Measurements from ENCODE around the gene CHD5.

CHD5 gene

DNA sequence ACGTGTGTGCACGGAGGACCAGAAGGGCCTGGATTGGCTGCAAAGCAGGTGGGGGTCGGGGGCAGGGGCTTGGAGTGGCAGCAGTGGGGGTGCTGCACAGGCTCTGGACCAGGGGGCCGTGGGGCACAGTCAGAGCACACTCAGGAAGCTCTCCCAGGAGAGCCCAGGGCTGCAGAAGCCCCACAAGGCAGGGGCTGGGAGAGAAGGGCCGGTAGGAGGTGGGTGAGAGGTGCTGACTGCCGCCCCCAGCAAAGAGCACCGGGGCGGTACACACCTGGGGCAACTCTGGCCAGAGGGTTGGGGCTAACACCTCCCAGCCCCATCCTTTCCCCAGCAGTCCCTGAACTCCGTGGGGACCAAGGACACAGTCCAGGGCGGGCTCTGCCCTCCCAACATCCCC lies 13.9 kb downstream of the CHD5 start:
- TF ChIP-seq JUND (IDR thresholded peaks at IDR 0.05; ENCODE audit: low read depth) = no peak
- in situ Hi-C loops (cut with HindIII; ENCODE audit: low pct_unique_long_range_greater_than_20kb, low sequenced_read_pairs) = no loop called here
- no peak for DNase-seq (ENCODE audit: low read depth in 1 of 2, low spot score in 1 of 2)

DNA sequence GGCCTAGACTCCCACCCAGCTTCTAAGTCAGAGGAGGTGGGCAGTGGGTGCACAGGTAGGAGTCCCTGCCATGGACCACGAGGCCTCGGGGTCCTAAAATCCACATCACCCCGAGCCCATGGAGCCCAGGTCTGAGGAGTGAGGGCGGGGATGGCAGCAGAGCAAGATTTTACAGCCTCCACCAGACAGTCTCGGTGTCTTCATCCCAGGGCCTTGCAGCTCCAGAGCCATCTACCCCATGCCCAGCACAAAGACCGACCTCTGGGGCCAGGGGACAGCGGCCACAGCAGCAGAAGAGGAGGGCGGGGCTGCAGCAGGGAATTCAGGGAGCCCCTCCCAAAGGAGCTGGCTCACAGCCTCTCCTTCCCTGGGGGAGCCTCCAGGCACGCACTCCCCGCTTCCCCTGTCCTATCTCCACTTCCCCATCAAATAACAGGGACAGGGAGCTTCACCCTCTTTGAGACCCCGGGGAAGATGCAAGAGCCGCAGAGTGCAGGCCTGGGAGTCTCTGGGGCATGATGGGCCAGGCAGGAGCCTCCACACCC lies 14.6 kb downstream of the CHD5 start:
- TF ChIP-seq JUND (IDR thresholded peaks at IDR 0.05; ENCODE audit: low read depth) = no peak
- in situ Hi-C loops (cut with HindIII; ENCODE audit: low pct_unique_long_range_greater_than_20kb, low sequenced_read_pairs) = no loop called here
- DNase-seq (ENCODE audit: low read depth in 1 of 2, low spot score in 1 of 2) = no peak

DNA sequence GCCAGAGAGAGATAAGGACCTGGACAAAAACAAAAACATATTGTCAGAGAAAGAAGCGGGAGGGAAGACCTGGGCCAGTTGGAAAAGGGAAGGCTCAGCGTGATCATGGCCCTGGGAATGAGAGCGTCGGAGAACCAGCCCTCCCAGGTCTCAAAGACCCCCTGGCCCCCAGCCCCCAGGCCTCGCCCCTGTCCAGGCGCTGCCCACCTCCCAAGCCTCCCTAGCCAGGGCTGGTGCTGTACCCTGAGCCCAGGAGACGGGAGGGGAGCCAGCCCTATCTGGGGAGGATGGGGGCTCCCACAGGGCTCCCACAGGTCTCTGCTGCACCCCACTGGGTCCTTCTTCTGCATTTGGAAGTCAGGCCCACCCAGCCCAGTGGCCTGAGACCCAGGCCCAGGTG lies 15.1 kb downstream of the CHD5 start:
- no peak for DNase-seq (ENCODE audit: low read depth in 1 of 2, low spot score in 1 of 2)
- TF ChIP-seq JUND (IDR thresholded peaks at IDR 0.05; ENCODE audit: low read depth) = no peak
- in situ Hi-C loops (cut with HindIII; ENCODE audit: low pct_unique_long_range_greater_than_20kb, low sequenced_read_pairs) = no loop called here

DNA sequence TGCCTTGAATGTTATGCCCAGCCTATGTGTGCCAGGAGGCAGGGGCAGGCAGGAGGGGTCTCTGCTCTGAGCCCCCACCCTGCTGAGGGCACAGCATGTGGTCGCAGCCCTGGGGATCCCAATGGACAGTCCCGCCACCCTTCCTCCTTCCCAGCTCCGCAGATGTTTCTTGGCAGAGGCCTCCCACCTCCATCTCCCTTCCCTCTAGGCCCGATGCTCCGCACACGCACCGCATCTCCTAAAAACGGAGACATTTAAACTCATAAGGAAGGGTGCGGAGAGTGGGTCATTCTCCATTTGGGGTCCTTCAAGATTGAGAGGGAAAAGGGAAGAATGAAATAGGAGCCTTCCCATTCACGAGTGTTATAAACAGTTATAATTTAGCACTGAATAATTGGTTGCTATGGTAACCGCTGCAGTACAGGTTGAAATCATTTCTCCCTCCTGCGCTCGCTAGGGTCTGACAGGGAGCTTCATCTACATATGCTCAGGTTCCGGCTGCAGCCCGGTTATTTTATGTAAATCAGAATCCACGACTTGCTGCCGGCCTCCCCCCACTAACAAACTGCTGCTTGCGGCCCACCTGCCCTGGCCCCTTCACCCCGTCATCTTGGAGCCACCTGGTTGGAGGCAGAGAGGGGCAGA lies 16.0 kb downstream of the CHD5 start:
- in situ Hi-C loops (cut with HindIII; ENCODE audit: low pct_unique_long_range_greater_than_20kb, low sequenced_read_pairs) = no loop called here
- no peak for TF ChIP-seq JUND (IDR thresholded peaks at IDR 0.05; ENCODE audit: low read depth)
- no peak for DNase-seq (ENCODE audit: low read depth in 1 of 2, low spot score in 1 of 2)

DNA sequence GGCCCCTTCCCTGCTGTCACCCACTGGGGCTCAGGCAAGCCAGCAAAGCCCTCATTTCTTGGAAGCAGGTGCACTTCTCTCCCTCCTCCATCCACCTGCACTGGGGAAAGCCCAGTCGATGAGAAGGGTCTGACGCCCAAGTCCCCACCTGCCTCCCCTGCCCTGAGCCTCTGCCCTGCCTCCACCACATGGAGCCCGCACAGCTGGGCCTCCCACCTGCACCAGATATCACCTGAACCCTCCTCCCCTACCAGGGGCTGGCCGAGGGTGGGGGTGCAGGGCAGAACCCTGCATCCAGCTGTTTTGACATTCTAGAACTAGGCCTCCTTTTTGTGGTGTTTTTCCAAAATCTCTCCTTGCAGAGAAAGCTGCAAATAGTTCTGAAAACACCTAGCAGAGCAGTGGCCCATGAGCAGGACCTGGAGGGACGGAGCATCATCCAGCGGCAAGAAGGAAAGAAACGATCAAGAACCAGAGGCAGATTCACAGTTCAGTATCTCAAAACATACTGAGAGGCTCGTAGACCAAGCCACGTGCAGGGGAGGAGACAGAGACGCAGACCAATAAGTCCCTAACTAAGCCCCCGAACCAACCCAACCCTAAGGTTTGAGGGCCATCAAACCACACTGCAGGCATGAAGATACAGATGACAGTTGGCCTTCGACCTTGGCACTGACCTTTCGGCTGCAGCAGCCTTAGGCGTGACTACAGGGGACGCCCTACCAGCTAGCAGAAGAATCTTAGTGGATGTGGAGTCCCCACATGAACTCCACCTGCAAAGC lies 16.7 kb downstream of the CHD5 start:
- TF ChIP-seq JUND (IDR thresholded peaks at IDR 0.05; ENCODE audit: low read depth) = no peak
- in situ Hi-C loops (cut with HindIII; ENCODE audit: low pct_unique_long_range_greater_than_20kb, low sequenced_read_pairs) = no loop called here
- DNase-seq (ENCODE audit: low read depth in 1 of 2, low spot score in 1 of 2) = no peak

DNA sequence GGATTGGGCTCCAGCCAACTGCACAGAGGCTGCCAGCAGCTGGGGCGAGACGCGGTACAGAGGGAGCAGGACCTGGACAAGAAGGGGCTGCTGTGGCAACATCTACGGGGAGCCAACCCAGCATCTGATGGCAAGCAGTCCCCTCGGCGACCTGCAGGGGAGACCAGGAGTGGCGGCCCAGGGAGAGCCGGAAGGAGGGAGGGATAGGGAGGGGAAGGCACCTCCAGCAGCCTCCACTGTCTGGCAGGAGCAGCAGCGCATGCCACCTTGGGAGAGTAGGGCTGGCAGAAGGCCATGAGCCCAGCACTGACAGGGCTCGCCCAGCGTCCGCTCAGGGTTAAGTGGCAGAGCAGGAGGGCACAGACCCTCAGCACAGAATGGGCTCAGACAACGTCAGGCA lies 17.3 kb downstream of the CHD5 start:
- DNase-seq (ENCODE audit: low read depth in 1 of 2, low spot score in 1 of 2) = no peak
- no peak for TF ChIP-seq JUND (IDR thresholded peaks at IDR 0.05; ENCODE audit: low read depth)
- in situ Hi-C loops (cut with HindIII; ENCODE audit: low pct_unique_long_range_greater_than_20kb, low sequenced_read_pairs) = no loop called here

DNA sequence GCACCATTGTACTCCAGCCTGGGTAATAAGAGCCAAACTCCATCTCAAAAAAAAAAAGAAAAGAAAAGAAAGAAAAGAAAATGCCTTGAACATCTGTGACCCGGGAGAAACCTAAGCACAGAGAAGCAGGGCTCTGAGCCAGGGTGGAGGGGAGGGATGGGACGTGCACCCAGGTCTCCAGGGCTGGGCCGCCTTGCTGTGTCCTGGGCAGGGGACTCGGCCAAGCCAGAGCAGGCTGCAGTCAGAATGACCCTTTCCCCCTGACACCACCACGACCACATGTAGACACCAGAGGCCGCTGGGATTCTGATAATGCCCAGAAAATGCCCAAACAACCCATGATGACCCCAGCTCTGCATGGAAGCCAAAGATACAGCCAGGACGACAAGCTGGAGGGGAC lies 17.8 kb downstream of the CHD5 start:
- no peak for DNase-seq (ENCODE audit: low read depth in 1 of 2, low spot score in 1 of 2)
- no peak for TF ChIP-seq JUND (IDR thresholded peaks at IDR 0.05; ENCODE audit: low read depth)
- in situ Hi-C loops (cut with HindIII; ENCODE audit: low pct_unique_long_range_greater_than_20kb, low sequenced_read_pairs) = no loop called here

DNA sequence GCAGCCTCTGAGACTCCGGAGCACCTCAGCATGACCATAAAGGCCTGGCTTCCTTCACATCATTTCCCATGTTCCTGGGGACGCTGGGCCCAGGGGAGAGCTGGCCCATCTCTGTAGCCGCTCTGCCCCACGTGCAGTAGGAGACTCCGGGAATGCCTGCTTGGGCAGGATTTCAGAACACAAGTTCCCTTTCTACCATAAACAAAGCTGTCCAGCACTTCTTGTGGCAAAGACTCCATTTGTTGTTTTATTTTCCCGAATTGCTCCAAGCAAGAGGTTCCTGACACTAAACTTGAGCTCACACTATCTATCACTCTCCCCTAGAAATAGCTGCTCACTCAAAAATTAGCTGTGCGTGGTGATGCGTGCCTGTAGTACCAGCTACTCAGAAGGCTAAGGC lies 21.9 kb downstream of the CHD5 start:
- no peak for DNase-seq (ENCODE audit: low read depth in 1 of 2, low spot score in 1 of 2)
- in situ Hi-C loops (cut with HindIII; ENCODE audit: low pct_unique_long_range_greater_than_20kb, low sequenced_read_pairs) = no loop called here
- TF ChIP-seq JUND (IDR thresholded peaks at IDR 0.05; ENCODE audit: low read depth) = no peak

DNA sequence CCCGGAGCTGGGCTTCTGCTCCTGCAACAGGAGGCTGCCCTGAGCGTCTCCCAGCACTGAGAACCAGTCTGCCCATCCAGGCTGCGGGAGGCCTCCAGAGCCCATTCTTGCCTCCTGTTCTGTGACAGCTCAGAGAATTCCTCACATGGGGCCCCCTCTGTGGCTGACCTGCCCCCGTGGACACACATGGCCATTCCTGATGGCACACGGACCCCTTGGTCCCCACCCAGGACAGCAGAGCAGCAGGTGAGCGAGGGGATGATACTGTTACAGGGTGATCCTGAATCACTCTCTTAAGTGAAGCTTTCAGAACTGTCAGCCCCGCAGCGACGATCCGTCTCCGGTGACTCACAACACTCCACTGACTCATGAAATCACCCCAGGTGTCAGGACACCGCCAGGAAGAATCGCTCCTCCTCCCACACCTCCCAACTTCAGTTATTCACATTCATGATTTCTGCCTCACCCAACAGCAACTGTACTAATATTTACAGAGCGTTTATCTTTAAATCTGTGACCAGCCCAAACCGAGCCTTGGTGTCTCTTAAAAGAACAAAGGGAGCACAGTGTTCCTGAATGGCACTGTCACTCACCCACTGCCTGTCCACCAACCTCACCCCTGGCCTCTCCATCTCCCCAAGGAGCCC lies 22.5 kb downstream of the CHD5 start:
- DNase-seq (ENCODE audit: low read depth in 1 of 2, low spot score in 1 of 2) = peak; percentile 64 to 88
- in situ Hi-C loops (cut with HindIII; ENCODE audit: low pct_unique_long_range_greater_than_20kb, low sequenced_read_pairs) = no loop called here
- no peak for TF ChIP-seq JUND (IDR thresholded peaks at IDR 0.05; ENCODE audit: low read depth)

DNA sequence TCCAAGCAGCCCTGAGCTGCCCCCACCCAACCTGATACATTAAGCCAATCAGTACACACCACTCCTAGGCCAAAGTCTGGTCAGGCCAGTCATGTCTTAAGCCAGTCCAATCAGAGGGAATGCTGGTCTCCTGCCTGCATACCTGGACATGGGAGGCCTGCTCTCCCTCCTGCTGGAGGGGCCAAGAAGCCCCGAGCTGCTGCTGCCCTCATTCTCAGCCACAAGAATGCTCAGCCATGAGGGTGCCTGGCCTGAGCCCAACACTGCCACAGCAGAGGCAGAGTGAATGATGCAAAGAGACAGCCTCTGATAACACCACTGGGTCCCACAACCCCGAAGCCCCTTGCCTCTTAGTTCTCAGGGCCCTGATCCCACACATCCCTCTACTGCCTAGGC lies 23.0 kb downstream of the CHD5 start:
- no peak for TF ChIP-seq JUND (IDR thresholded peaks at IDR 0.05; ENCODE audit: low read depth)
- DNase-seq (ENCODE audit: low read depth in 1 of 2, low spot score in 1 of 2) = peak in 1 of 2 experiments; percentile 7
- in situ Hi-C loops (cut with HindIII; ENCODE audit: low pct_unique_long_range_greater_than_20kb, low sequenced_read_pairs) = no loop called here

DNA sequence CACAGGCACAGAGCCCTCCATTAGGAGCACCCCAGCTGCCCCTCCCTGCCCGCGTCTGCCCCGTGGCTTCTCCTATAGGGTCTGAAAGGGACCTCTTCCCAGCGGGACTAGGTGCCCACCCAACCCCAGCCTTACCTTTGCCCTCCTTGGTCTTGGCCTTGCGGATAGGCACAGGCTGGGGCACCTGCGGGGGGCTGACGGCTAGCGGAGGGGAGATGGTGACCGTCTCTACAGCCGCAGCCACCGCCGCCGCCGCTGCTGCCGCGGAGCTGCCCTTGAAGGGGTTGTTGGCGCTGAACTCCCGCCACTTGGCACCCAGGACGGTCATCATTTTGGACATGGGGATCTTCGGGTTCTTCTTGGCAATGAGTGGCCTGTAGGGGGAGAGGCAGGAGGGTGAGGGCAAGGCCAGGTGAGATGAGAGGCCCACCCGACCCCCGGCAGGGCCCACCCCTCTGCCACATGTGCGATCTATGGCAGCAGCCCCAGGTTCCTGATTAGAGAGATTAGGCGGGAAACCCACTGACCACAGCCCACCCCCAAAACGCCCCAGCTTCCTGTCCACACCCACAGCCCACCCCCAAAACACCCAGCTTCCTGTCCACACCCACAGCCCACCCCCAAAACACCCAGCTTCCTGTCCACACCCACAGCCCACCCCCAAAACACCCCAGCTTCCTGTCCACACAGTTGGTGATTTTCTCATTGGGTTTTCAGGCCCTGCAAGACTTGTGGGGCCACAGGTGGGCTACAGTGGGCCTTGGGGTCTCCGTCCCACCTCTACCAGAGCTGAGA lies 25.4 kb downstream of the CHD5 start:
- in situ Hi-C loops (cut with HindIII; ENCODE audit: low pct_unique_long_range_greater_than_20kb, low sequenced_read_pairs) = no loop called here
- DNase-seq (ENCODE audit: low read depth in 1 of 2, low spot score in 1 of 2) = no peak
- no peak for TF ChIP-seq JUND (IDR thresholded peaks at IDR 0.05; ENCODE audit: low read depth)

DNA sequence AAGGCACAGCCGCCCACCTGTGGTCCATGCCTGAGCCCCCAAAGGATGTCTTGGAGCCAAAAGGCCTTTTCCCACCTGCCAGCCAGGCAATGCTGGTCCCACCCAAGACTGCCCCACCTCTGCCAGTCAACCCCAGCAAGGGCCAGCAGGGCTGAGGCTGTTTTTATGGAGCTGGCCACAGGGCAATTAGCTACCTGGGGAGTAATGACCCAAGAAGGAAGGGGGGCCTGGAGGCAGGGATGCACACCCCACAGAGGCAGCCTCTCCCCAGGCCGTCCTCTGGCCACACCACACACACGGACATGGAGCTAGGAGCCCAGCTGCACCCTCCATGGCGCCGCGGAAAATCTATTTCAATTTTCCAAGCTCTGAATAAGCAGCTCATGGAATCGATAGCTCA lies 27.2 kb downstream of the CHD5 start:
- no peak for TF ChIP-seq JUND (IDR thresholded peaks at IDR 0.05; ENCODE audit: low read depth)
- DNase-seq (ENCODE audit: low read depth in 1 of 2, low spot score in 1 of 2) = no peak
- in situ Hi-C loops (cut with HindIII; ENCODE audit: low pct_unique_long_range_greater_than_20kb, low sequenced_read_pairs) = no loop called here

All from T47D (cell line).